ENCODE measurements around the gene DPM2.

GRCh38 chr9:127959398-127959797 is 21.7 kb upstream of the DPM2 start:
- TF ChIP-seq CTCF (IDR thresholded peaks at IDR 0.05) (no peak), POLR2A (IDR thresholded peaks at IDR 0.05) (no peak)
